Omental fat pad (tissue), 4 donors: ENCODE measurements around the gene COA8. TPM values are rescaled to one million over a fixed set of nuclear protein-coding genes. Genes with fewer than 3 reads are reported as not detected.

Experiments used
- ATAC-seq: fragments of 150-250 bp; one replicate; pipeline ENCODE4 v1.9.1; 2016; ENCODE audit warnings: mild to moderate bottlenecking, moderate library complexity; ENCODE audit not compliant: low FRiP score
- DNase-seq: peaks from one replicate; pipeline ENCODE4 v3.0.0-alpha.2; 2019; ENCODE audit warnings: low spot score
- total RNA-seq, 4 donors: library from RNA; depleted of rRNA; stranded (reverse); fragments of >200 nt; gene quantifications; one replicate each; pipeline ENCODE4 v1.1.0, GENCODE V29; 2016
- TF ChIP-seq, protein P1 (sequence below), 3 donors: fragments of 450-650 bp; IDR thresholded peaks; one replicate each; pipeline ENCODE4 v1.5.1; 2016 to 2017; ENCODE audit warnings: antibody characterized with exemption in 3 of 3, mild to moderate bottlenecking in 3 of 3, moderate library complexity in 2 of 3

COA8 gene
- total RNA-seq, 4 donors from 2014 or later: 15.3 to 61.5 (median 27.5) TPM

GRCh38 chr14:103540821-103541708 is 21.7 kb upstream of the COA8 start:
- no peak for DNase-seq

GRCh38 chr14:103541709-103542604 is 20.8 kb upstream of the COA8 start:
- DNase-seq (no peak), ATAC-seq (no peak)
- TF ChIP-seq, protein P1, sequence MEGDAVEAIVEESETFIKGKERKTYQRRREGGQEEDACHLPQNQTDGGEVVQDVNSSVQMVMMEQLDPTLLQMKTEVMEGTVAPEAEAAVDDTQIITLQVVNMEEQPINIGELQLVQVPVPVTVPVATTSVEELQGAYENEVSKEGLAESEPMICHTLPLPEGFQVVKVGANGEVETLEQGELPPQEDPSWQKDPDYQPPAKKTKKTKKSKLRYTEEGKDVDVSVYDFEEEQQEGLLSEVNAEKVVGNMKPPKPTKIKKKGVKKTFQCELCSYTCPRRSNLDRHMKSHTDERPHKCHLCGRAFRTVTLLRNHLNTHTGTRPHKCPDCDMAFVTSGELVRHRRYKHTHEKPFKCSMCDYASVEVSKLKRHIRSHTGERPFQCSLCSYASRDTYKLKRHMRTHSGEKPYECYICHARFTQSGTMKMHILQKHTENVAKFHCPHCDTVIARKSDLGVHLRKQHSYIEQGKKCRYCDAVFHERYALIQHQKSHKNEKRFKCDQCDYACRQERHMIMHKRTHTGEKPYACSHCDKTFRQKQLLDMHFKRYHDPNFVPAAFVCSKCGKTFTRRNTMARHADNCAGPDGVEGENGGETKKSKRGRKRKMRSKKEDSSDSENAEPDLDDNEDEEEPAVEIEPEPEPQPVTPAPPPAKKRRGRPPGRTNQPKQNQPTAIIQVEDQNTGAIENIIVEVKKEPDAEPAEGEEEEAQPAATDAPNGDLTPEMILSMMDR (IDR thresholded peaks at IDR 0.05): no peak

More at GRCh38 chr14:103540821-103541708, 21.7 kb upstream of the COA8 start:
- TF ChIP-seq, protein P1 (IDR thresholded peaks at IDR 0.05): no peak
- ATAC-seq: no peak

DNA sequence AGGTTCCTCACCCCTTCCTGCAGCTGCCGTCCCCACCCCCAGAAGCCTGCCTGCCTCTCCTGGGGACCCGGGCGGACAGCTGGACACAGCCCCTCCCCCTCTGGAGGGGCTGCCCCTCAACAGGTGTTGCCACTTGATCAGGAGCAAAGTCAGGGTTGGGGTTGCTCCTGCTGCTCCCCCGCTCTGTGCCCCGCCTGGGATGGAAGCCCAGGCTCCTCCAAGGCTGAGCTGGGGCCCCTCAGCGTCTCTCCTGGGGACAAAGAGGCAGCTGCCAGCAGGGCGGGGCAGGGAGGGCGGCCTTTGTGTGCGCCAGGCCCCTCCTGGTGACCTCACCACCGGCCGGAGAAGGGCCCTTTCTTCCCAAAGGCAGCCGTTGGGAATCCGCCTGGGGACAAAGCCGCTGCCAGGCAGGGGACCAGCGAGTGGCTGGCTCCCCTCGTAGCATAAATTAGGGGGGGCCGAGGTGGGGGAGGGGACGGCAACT is 20.1 kb upstream of the COA8 start:
- DNase-seq (no peak), ATAC-seq (no peak)
- TF ChIP-seq, protein P1 (IDR thresholded peaks at IDR 0.05): no peak

- ATAC-seq (no peak), DNase-seq (no peak)
- TF ChIP-seq, protein P1 (IDR thresholded peaks at IDR 0.05): no peak
Measured at GRCh38 chr14:103543140-103543539, 19.6 kb upstream of the COA8 start.

GRCh38 chr14:103543721-103544387 is 18.9 kb upstream of the COA8 start:
- DNase-seq (no peak), ATAC-seq (no peak)
- TF ChIP-seq, protein P1 (IDR thresholded peaks at IDR 0.05): no peak

DNA sequence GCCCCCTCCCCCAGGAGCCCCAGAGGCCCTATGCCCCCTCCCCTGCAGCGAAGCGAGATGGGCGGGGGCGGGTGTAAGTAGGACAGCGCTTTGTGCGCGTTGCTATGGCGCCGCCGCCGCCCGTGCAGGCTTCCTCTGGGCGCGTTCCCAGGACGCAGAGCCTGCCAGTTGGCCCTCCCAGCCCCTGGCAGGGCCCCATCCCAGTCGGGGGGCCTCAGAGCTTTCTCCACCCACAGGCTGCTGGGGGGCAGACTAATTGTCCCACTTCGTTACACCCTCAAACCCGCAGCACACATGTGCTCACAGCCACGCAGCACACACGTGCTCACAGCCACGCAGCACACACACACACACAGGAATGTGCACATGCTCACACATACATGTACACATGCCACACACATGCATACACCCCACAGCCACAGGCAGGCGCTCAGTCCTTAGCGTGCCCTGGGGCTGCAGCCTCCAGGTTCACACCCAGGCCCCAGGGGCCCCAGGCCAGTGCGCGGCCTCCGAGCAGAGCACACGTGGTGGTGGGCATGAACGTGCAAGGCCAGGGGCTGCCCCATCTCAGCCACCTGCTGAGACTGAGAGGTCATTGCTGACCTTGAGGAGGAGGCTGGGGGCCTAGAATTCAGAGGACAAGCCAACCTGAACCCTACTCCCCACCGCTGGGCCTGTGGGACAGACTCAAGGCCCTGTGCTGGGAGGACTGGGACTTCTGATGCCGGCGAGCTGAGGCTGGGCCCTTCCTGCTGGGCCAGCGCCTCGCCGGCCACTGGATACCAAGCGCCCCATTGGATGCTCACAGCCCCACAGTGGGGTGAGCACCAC is 18.2 kb upstream of the COA8 start:
- TF ChIP-seq, protein P1 (IDR thresholded peaks at IDR 0.05): no peak
- DNase-seq: no peak
- no peak for ATAC-seq
